GM12864 (cell line): ENCODE results near the gene SET.
"Not testable (repeated sequence)": the region's sequence is repeated elsewhere in the genome, so short reads cannot be mapped to it uniquely, and the experiment has no call there.

ENCODE experiments used
- DNase-seq: peaks from one replicate; pipeline ENCODE4 v3.0.0-alpha.2; 2011; ENCODE audit warnings: low read depth
- H3K4me3 ChIP-seq: 2 replicates; pipeline ENCODE4 v1.5.1; 2011; ENCODE audit warnings: mild to moderate bottlenecking, low read depth, low read length, control low read depth
- CTCF ChIP-seq: IDR thresholded peaks from 2 replicates; pipeline ENCODE4 v1.5.1; 2011; ENCODE audit warnings: low read depth, mild to moderate bottlenecking, moderate library complexity, low read length, control low read depth, inconsistent platforms; ENCODE audit errors: missing control alignments

SET gene

GRCh38 chr9:128653908-128654307 is 35.1 kb upstream of the SET start:
- no peak for TF ChIP-seq CTCF
- H3K4me3 ChIP-seq, result no peak overlapping the region

GRCh38 chr9:128654481-128654880 is 34.5 kb upstream of the SET start:
- TF ChIP-seq CTCF, result no peak
- no peak for DNase-seq
- H3K4me3 ChIP-seq, result no peak overlapping the region

More at GRCh38 chr9:128653908-128654307, 35.1 kb upstream of the SET start:
- no peak for DNase-seq

GRCh38 chr9:128656416-128657343 is 32.3 kb upstream of the SET start, which contains the start of gene DYNC2I2:
Gene DYNC2I2 (minus strand): TSS chr9:128656847. CDS start chr9:128656726, 121 bp downstream.
- peak; percentile 66 for DNase-seq
- TF ChIP-seq CTCF, result no peak
- H3K4me3 ChIP-seq, result peak within 1 kb of the TSS; percentile 97

- TF ChIP-seq CTCF, result no peak
- DNase-seq, result no peak
- no peak overlapping the region for H3K4me3 ChIP-seq
Observed at GRCh38 chr9:128657344-128657704, 31.7 kb upstream of the SET start.

- no peak for TF ChIP-seq CTCF
- DNase-seq, result no peak
- no peak overlapping the region for H3K4me3 ChIP-seq
Observed at GRCh38 chr9:128657796-128658195, 31.2 kb upstream of the SET start.

- not testable (repeated sequence) for DNase-seq, H3K4me3 ChIP-seq
Observed at GRCh38 chr9:128666481-128666941, 22.5 kb upstream of the SET start.

GRCh38 chr9:128669786-128670185 is 19.2 kb upstream of the SET start:
- TF ChIP-seq CTCF, result no peak
- DNase-seq, result no peak
- H3K4me3 ChIP-seq, result no peak overlapping the region
